Esophagus muscularis mucosa (tissue), 4 donors: ENCODE data around the gene SUPT3H. TPM values are rescaled to one million over a fixed set of nuclear protein-coding genes. Genes with fewer than 3 reads are reported as not detected.

Experiments used
- DNase-seq: peaks from one replicate; pipeline ENCODE4 v3.0.0-alpha.2; 2017; ENCODE audit errors: extremely low spot score
- H3K27ac ChIP-seq, 4 donors: fragments of 200-600 bp; sonication (generic); replicated peaks in 1 of 4; 1 replicate in 3 of 4; 2 replicates in 1 of 4; pipeline ENCODE4 v1.5.1; 2016 to 2019; ENCODE audit warnings: mild to moderate bottlenecking in 1 of 4
- H3K27me3 ChIP-seq, 4 donors: fragments of 200-600 bp; sonication (generic); one replicate each; pipeline versions ENCODE4 v1.5.1 to v1.6.0; 2016 to 2019
- H3K36me3 ChIP-seq, 4 donors: fragments of 200-600 bp; sonication (generic); one replicate each; pipeline ENCODE4 v1.5.1; 2016 to 2019
- H3K4me1 ChIP-seq, 4 donors: fragments of 200-600 bp; sonication (generic); one replicate each; pipeline ENCODE4 v1.5.1; 2016 to 2019
- H3K4me3 ChIP-seq, 4 donors: fragments of 200-600 bp; sonication (generic); 1 replicate in 2 of 4; 2 replicates in 2 of 4; pipeline ENCODE4 v1.5.1; 2016 to 2019; ENCODE audit warnings: mild to moderate bottlenecking in 4 of 4, moderate library complexity in 1 of 4
- H3K9me3 ChIP-seq, 4 donors: fragments of 200-600 bp; sonication (generic); 1 replicate in 3 of 4; 2 replicates in 1 of 4; pipeline ENCODE4 v1.5.1; 2016 to 2019
- CTCF ChIP-seq, 3 experiments: fragments of 200-600 bp in 2 of 3; fragments of 450-650 bp in 1 of 3; sonication (generic) in 2 of 3; IDR thresholded peaks; one replicate each; pipeline ENCODE4 v1.5.1; 2017 to 2019; ENCODE audit warnings: antibody characterized with exemption in 3 of 3, mild to moderate bottlenecking in 2 of 3, moderate library complexity in 1 of 3
- EP300 ChIP-seq: sonication (generic); formaldehyde crosslinking; IDR thresholded peaks from one replicate; pipeline ENCODE4 v1.6.1; 2017; ENCODE audit warnings: antibody characterized with exemption
- POLR2A ChIP-seq: fragments of 450-650 bp; IDR thresholded peaks from one replicate; pipeline ENCODE4 v1.6.1; 2017; ENCODE audit warnings: antibody characterized with exemption, moderate library complexity, mild to moderate bottlenecking, low read depth
- POLR2AphosphoS5 ChIP-seq, 2 donors: sonication (generic); formaldehyde crosslinking; IDR thresholded peaks; one replicate each; pipeline ENCODE4 v1.6.1; 2017; ENCODE audit warnings: antibody characterized with exemption in 2 of 2
- WGBS: methylation state at CpG from one replicate; pipeline ENCODE4 v1.1.5; 2018; 5-methylcytosine and 5-hydroxymethylcytosine counted together
- intact Hi-C: fragments of 100-400 bp; cut with DNase I; formaldehyde crosslinking; loops from one replicate; pipeline ENCODE4 v1.15.1; 2023
- total RNA-seq, 4 donors: library from RNA; depleted of rRNA; stranded (reverse); fragments of >200 nt; gene quantifications; one replicate each; pipeline versions ENCODE4 v1.1.0 to v1.2.1, GENCODE V29; 2016

Gene SUPT3H
- total RNA-seq, 4 donors from 2014 or later: 5.1 to 13.3 (median 9.9) TPM

DNA sequence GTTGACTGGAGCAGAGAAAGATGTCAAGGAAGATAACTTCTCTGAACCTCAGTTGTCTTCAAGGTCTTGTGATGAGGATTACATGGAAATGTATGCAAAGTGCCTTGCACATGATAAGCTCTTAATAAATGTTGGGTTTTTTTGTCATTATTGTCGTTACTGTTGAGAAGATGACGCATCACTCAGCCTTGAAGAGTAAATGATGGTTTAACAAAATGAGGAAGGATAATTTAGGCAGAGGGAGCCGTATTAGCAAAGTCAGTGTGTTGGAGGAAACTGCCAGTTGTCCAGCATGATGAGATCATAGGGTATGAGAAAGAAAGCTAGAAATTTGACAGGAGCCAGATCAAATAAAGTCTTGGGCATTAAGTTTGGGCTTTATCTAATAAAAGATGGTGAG, 8.8 kb upstream of the SUPT3H start:
- Histone ChIP-seq H3K27me3 (peaks cover 0 to 20% (median 0%) of the 10 kb centered on the region in 4 donors), H3K36me3 (no peaks in the 10 kb centered on the region), H3K9me3 (no peaks in the 10 kb centered on the region), H3K4me3 (no peak overlapping the region), H3K4me1 (no peaks in the 10 kb centered on the region), H3K27ac (no peak overlapping the region)
- no peak for DNase-seq
- TF ChIP-seq CTCF (IDR thresholded peaks at IDR 0.05): no peak
- TF ChIP-seq POLR2A: no peak
- no peak for TF ChIP-seq POLR2AphosphoS5 (IDR thresholded peaks at IDR 0.05)
- intact Hi-C loops: no loop called here
- WGBS: 87% methylated on average over 3 of the region's 3 CpGs

- WGBS: 89% methylated on average over 2 of the region's 2 CpGs
- Histone ChIP-seq H3K27ac (no peak overlapping the region), H3K9me3 (no peaks in the 10 kb centered on the region), H3K4me3 (no peak overlapping the region), H3K27me3 (peaks cover 0 to 13% (median 0%) of the 10 kb centered on the region in 4 donors), H3K36me3 (no peaks in the 10 kb centered on the region), H3K4me1 (peaks cover 0 to 8% (median 8%) of the 10 kb centered on the region in 4 donors)
- TF ChIP-seq POLR2AphosphoS5 (IDR thresholded peaks at IDR 0.05) (no peak), CTCF (IDR thresholded peaks at IDR 0.05) (no peak), POLR2A (no peak), EP300 (no peak)
- intact Hi-C loops: no loop called here
- no peak for DNase-seq
These were observed 4.7 kb upstream of the SUPT3H start for GRCh38 chr6:45382391-45382790.

GRCh38 chr6:45378334-45378926, 696 bp upstream of the SUPT3H start:
- WGBS: under 1% methylated on average over 21 of the region's 21 CpGs
- Histone ChIP-seq H3K27ac (peak overlapping the region; percentile 92 to 98 (median 95)), H3K36me3 (no peaks in the 10 kb centered on the region), H3K4me1 (peaks cover 3 to 20% (median 13%) of the 10 kb centered on the region in 4 donors), H3K9me3 (no peaks in the 10 kb centered on the region), H3K4me3 (peak overlapping the region; percentile 66 to 95 (median 80)), H3K27me3 (no peaks in the 10 kb centered on the region)
- TF ChIP-seq POLR2AphosphoS5 (IDR thresholded peaks at IDR 0.05): no peak
- TF ChIP-seq CTCF (IDR thresholded peaks at IDR 0.05): no peak
- no peak for TF ChIP-seq EP300
- intact Hi-C loops: no loop called here
- DNase-seq: no peak

DNA sequence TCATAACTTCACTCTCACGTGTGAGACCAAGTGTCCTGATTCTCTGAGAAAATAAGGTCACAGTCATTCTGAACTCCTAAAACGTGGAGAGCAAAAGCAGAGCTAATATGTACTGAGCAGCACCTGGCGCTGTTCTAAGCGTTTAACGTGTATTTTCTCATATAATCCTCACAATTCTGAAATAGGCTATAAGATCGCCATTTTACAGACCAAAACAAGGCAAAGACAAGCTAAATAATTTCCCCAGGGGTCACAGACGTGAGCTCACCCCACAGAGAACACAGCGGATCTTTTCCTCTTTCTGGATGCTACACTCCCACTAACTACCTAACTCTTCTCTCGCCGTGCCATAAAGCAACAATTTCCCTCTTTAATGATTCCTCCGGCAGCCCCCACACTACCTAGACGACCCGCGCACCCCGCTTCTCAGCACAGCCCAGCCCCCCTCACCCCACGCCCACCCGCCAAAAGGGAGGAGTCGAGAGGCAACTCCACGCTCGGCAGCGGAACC, 636 bp downstream of the SUPT3H start:
- TF ChIP-seq POLR2A (no peak), EP300 (no peak), CTCF (IDR thresholded peaks at IDR 0.05) (no peak), POLR2AphosphoS5 (IDR thresholded peaks at IDR 0.05) (no peak)
- H3K27me3 ChIP-seq: no peaks in the 10 kb centered on the region
- H3K4me3 ChIP-seq: peak overlapping the region; percentile 66 to 95 (median 80)
- no peaks in the 10 kb centered on the region for H3K36me3 ChIP-seq
- H3K9me3 ChIP-seq: no peaks in the 10 kb centered on the region
- DNase-seq: peak; percentile 93
- H3K4me1 ChIP-seq: peaks cover 3 to 20% (median 13%) of the 10 kb centered on the region in 4 donors
- H3K27ac ChIP-seq: peak overlapping the region; percentile 92 to 98 (median 95)
- WGBS: 2% methylated on average over 21 of the region's 21 CpGs
- intact Hi-C loops: no loop called here
